K562 (cell line): ENCODE data around the gene BRWD1. TPM values are rescaled to one million over a fixed set of nuclear protein-coding genes. Genes with fewer than 3 reads are reported as not detected.

ENCODE experiments used
- ARID4B ChIP-seq: sonication (generic); formaldehyde crosslinking; IDR thresholded peaks from 2 replicates; pipeline ENCODE4 v1.8.0; 2022; ENCODE audit warnings: mild to moderate bottlenecking, missing genetic modification reagents
- CEBPB ChIP-seq: fragments of 450-650 bp; IDR thresholded peaks from 2 replicates; pipeline ENCODE4 v1.6.1; 2016; ENCODE audit warnings: missing genetic modification characterization, missing compliant biosample characterization
- KLF6 ChIP-seq: fragments of 250-450 bp; sonication (Bioruptor Pico); IDR thresholded peaks from 2 replicates; pipeline ENCODE4 v1.4.0; 2020; ENCODE audit warnings: mild to moderate bottlenecking, moderate library complexity, borderline replicate concordance
- MIER1 ChIP-seq: fragments of 450-650 bp; IDR thresholded peaks from 2 replicates; pipeline ENCODE4 v1.6.1; 2016; ENCODE audit warnings: antibody characterized with exemption, mild to moderate bottlenecking, low read depth
- POLR2A ChIP-seq: fragments of 450-650 bp; conservative IDR thresholded peaks from 2 replicates; pipeline ENCODE4 v1.6.1; 2016
- YY1 ChIP-seq, 3 experiments: IDR thresholded peaks; 2 replicates each; pipeline ENCODE4 v1.6.1; 2011; ENCODE audit warnings: low read length in 2 of 3, mild to moderate bottlenecking in 2 of 3, moderate library complexity in 2 of 3, borderline replicate concordance in 1 of 3, control low read depth in 1 of 3, low read depth in 1 of 3; ENCODE audit not compliant: insufficient read depth in 3 of 3, insufficient replicate concordance in 2 of 3, control insufficient read depth in 1 of 3, insufficient read length in 1 of 3; ENCODE audit errors: extremely low read depth in 1 of 3
- ZBTB33 ChIP-seq: sonication (generic); formaldehyde crosslinking; IDR thresholded peaks from 2 replicates; pipeline ENCODE4 v1.8.1; 2023; ENCODE audit warnings: mild to moderate bottlenecking, missing genetic modification reagents
- ZBTB40 ChIP-seq, 2 experiments: fragments of 450-650 bp in 1 of 2; sonication (generic) in 1 of 2; formaldehyde crosslinking in 1 of 2; IDR thresholded peaks; 2 replicates each; pipeline versions ENCODE4 v1.7.1 to v1.9.0; 2016 to 2022; ENCODE audit warnings: inconsistent platforms in 1 of 2, mild to moderate bottlenecking in 1 of 2, missing genetic modification reagents in 1 of 2
- ZBTB43 ChIP-seq: sonication (generic); formaldehyde crosslinking; IDR thresholded peaks from 2 replicates; pipeline ENCODE4 v1.8.0; 2023; ENCODE audit warnings: mild to moderate bottlenecking, missing genetic modification reagents
- polyA plus RNA-seq, 8 experiments: library from polyadenylated mRNA; depleted of rRNA in 4 of 8; stranded (reverse) in 5 of 8; unstranded in 3 of 8; fragments of >200 nt; fragmentation: Nextera tagmentation in 2 of 8; fragmentation: Illumina TruSeq in 1 of 8; extraction: Ambion mirVana in 2 of 8; extraction: Trizol in 1 of 8; gene quantifications; 2 replicates each; pipeline versions ENCODE4 v1.2.1 to v1.2.3, GENCODE V29; 2011 to 2014; ENCODE audit warnings: inconsistent platforms in 1 of 8, missing spikeins in 1 of 8
- total RNA-seq, 7 experiments: library from RNA; depleted of rRNA in 6 of 7; stranded (reverse); fragments of >200 nt in 6 of 7; fragmentation: Illumina TruSeq in 2 of 7; extraction: Trizol in 2 of 7; gene quantifications; 2 replicates each; pipeline versions ENCODE4 v1.2.1 to v1.2.3, GENCODE V29; 2011 to 2021; ENCODE audit warnings: low replicate concordance in 1 of 7

BRWD1 gene
- total and polyA plus RNA-seq, 9 of the 15 experiments (the other 6 are each of a cell fraction or from before 2014, with no cell fraction given) = 10.1 to 60.2 (median 34.1) TPM

- peak; percentile 64; the same call in 1 of the 2 replicates for TF ChIP-seq ZBTB40 (IDR thresholded peaks at IDR 0.05)
- no peak for TF ChIP-seq ZBTB40 (CRISPR knock-in tag; IDR thresholded peaks at IDR 0.05)
- TF ChIP-seq KLF6 (CRISPR knock-in tag) = no peak
- 0 out of 2 replicates have a peak, but pooled peaks have one; percentile 25 for TF ChIP-seq ZBTB43 (CRISPR knock-in tag)
- peak; percentile 53; the same call in 1 of the 2 replicates for TF ChIP-seq ZBTB33
- 0 out of 2 replicates have a peak, but pooled peaks have one; percentile 5 for TF ChIP-seq POLR2A
- 0 out of 2 replicates have a peak, but pooled peaks have one; percentile 25 for TF ChIP-seq ARID4B (CRISPR knock-in tag)
- TF ChIP-seq YY1 (IDR thresholded peaks at IDR 0.05; ENCODE audit: borderline replicate concordance in 1 of 3, control insufficient read depth in 1 of 3, extremely low read depth in 1 of 3, insufficient read depth in 3 of 3, insufficient read length in 1 of 3, insufficient replicate concordance in 2 of 3, low read depth in 1 of 3, low read length in 2 of 3) = peak in 1 of 3 experiments; percentile 21
- 0 out of 2 replicates have a peak, but pooled peaks have one; percentile 56 for TF ChIP-seq MIER1
- no peak for TF ChIP-seq CEBPB (tag)
Observed at GRCh38 chr21:39348040-39348354, 34.6 kb upstream of the BRWD1 start (continued).
